KMS-11 (cell line): ENCODE measurements around the gene UNK.
"Not testable (repeated sequence)": the region's sequence is repeated elsewhere in the genome, so short reads cannot be mapped to it uniquely, and the experiment has no call there.

Experiments
- H2AFZ ChIP-seq: fragments of 200-600 bp; sonication (generic); 2 replicates; pipeline ENCODE4 v1.6.1; 2016; ENCODE audit warnings: antibody characterized with exemption, mixed run types, low read depth
- H3K27ac ChIP-seq: fragments of 200-600 bp; sonication (generic); 2 replicates; pipeline ENCODE4 v1.6.1; 2016; ENCODE audit warnings: mild to moderate bottlenecking, mixed run types
- H3K27me3 ChIP-seq: fragments of 200-600 bp; sonication (generic); 2 replicates; pipeline ENCODE4 v1.6.1; 2017; ENCODE audit warnings: mild to moderate bottlenecking, low read depth, mixed run types, moderate library complexity; ENCODE audit not compliant: insufficient read depth
- H3K36me3 ChIP-seq: fragments of 200-600 bp; sonication (generic); 2 replicates; pipeline ENCODE4 v1.6.1; 2017; ENCODE audit warnings: mild to moderate bottlenecking, mixed run types; ENCODE audit not compliant: insufficient read depth
- H3K4me1 ChIP-seq: fragments of 200-600 bp; sonication (generic); 2 replicates; pipeline ENCODE4 v1.6.1; 2016; ENCODE audit warnings: mild to moderate bottlenecking, low read depth, mixed run types; ENCODE audit not compliant: poor library complexity, severe bottlenecking
- H3K4me2 ChIP-seq: fragments of 200-600 bp; sonication (generic); 2 replicates; pipeline ENCODE4 v1.7.0; 2016; ENCODE audit warnings: mild to moderate bottlenecking, mixed run types
- H3K4me3 ChIP-seq: fragments of 200-600 bp; sonication (generic); IDR thresholded peaks from 2 replicates; pipeline ENCODE4 v1.6.1; 2017; ENCODE audit warnings: low read depth, low read length, mixed read lengths; ENCODE audit not compliant: insufficient read depth
- H3K79me2 ChIP-seq: fragments of 200-600 bp; sonication (generic); 2 replicates; pipeline ENCODE4 v1.6.1; 2016; ENCODE audit warnings: low read depth, mixed run types; ENCODE audit not compliant: insufficient read depth
- H3K9ac ChIP-seq: fragments of 200-600 bp; sonication (generic); 2 replicates; pipeline ENCODE4 v1.6.1; 2016; ENCODE audit warnings: mild to moderate bottlenecking, mixed run types
- H4K20me1 ChIP-seq: fragments of 200-600 bp; sonication (generic); 2 replicates; pipeline ENCODE4 v1.6.1; 2016; ENCODE audit warnings: mild to moderate bottlenecking, mixed run types; ENCODE audit not compliant: insufficient read depth
- TF ChIP-seq, protein P1 (sequence below): fragments of 200-600 bp; sonication (generic); conservative IDR thresholded peaks from 2 replicates; pipeline ENCODE4 v1.6.1; 2017; ENCODE audit warnings: low read depth, mild to moderate bottlenecking, antibody characterized with exemption, low read length, moderate library complexity, mixed read lengths

UNK gene

DNA sequence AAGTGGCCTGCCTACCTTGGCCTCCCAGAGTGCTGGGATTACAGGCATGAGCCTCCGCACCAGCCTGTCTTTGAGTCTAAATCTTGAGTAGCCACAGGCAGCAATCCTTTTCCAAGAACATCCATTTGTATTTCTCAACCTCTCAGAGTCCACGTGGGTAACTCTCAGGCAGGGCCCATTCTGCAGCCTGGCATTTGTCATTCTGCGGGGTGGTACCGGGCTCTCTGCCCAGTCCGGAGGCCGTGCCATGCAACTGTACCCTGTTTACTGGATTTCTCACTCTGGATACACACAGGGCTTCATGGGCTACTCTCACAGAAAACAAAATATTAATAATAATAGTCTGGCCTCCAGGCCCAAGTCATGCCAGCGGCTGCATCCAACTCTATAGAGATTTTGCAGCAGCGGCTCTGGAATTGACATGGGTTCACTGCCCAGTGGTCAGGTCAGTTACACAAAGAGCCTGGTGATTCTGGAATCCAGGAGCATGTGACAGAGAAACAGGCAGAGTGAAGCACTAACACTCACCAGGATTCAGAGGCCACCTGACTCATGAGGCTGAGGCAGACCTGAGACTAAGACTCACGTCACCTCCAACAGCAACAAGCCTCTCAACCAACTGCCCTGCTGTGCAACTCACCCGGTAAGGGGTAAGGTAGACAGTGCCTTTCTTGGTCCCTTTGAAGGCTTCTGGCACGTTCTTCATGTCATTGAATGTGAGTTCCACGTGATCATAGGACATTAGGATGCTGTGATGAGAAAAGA lies 66.5 kb downstream of the UNK start:
- TF ChIP-seq, protein P1, sequence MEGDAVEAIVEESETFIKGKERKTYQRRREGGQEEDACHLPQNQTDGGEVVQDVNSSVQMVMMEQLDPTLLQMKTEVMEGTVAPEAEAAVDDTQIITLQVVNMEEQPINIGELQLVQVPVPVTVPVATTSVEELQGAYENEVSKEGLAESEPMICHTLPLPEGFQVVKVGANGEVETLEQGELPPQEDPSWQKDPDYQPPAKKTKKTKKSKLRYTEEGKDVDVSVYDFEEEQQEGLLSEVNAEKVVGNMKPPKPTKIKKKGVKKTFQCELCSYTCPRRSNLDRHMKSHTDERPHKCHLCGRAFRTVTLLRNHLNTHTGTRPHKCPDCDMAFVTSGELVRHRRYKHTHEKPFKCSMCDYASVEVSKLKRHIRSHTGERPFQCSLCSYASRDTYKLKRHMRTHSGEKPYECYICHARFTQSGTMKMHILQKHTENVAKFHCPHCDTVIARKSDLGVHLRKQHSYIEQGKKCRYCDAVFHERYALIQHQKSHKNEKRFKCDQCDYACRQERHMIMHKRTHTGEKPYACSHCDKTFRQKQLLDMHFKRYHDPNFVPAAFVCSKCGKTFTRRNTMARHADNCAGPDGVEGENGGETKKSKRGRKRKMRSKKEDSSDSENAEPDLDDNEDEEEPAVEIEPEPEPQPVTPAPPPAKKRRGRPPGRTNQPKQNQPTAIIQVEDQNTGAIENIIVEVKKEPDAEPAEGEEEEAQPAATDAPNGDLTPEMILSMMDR, result no peak
- Histone ChIP-seq H4K20me1 (no peaks in the 10 kb centered on the region), H3K79me2 (peaks cover 7% of the 10 kb centered on the region; the same call in 1 of the 2 replicates), H3K4me1 (peaks cover 7% of the 10 kb centered on the region), H3K4me3 (no peak overlapping the region), H3K27ac (no peak overlapping the region), H3K9ac (no peak overlapping the region), H2AFZ (no peak overlapping the region), H3K4me2 (no peak overlapping the region), H3K27me3 (no peaks in the 10 kb centered on the region), H3K36me3 (no peaks in the 10 kb centered on the region)

DNA sequence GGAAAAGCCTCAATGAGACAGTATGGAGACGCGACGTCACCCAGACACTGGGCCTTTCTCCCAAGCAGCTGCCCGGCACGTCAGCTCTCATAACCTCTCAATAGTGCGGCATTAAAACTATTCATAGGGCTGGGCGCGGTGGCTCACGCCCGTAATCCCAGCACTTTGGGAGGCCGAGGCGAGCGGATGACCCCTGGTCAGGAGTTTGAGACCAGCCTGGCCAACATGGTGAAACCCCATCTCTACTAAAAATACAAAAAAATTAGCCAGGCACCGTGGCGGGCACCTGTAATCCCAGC lies 67.0 kb downstream of the UNK start:
- not testable (repeated sequence) for H3K27me3 ChIP-seq, H3K4me3 ChIP-seq, H3K4me1 ChIP-seq, H3K36me3 ChIP-seq, H2AFZ ChIP-seq, H3K9ac ChIP-seq, H4K20me1 ChIP-seq, H3K79me2 ChIP-seq, H3K27ac ChIP-seq, H3K4me2 ChIP-seq

DNA sequence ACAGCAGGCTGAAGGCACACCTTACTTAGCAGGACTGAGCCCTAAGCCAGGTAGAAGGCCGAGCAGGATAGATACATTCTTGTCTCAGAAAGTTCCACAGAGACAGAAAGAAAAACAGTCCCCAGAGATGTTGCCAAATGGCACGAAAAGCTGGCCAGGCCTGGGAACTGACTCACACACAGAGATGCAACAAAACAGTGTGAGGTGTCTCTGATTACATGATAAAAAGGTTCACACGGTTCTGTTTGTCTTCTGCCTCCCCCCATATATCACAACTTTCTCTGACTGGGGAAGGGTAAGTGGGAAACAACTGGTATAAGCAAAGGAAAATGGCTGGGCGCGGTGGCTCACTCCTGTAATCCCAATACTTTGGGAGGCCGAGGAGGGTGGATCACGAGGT lies 68.8 kb downstream of the UNK start:
- Histone ChIP-seq H3K4me3 (no peak overlapping the region), H3K79me2 (peaks cover 7% of the 10 kb centered on the region; the same call in 1 of the 2 replicates), H3K4me1 (peaks cover 12% of the 10 kb centered on the region), H3K27ac (no peak overlapping the region), H3K36me3 (no peaks in the 10 kb centered on the region), H2AFZ (no peak overlapping the region), H4K20me1 (no peaks in the 10 kb centered on the region), H3K27me3 (no peaks in the 10 kb centered on the region), H3K4me2 (no peak overlapping the region), H3K9ac (no peak overlapping the region)
- TF ChIP-seq, protein P1, result no peak

DNA sequence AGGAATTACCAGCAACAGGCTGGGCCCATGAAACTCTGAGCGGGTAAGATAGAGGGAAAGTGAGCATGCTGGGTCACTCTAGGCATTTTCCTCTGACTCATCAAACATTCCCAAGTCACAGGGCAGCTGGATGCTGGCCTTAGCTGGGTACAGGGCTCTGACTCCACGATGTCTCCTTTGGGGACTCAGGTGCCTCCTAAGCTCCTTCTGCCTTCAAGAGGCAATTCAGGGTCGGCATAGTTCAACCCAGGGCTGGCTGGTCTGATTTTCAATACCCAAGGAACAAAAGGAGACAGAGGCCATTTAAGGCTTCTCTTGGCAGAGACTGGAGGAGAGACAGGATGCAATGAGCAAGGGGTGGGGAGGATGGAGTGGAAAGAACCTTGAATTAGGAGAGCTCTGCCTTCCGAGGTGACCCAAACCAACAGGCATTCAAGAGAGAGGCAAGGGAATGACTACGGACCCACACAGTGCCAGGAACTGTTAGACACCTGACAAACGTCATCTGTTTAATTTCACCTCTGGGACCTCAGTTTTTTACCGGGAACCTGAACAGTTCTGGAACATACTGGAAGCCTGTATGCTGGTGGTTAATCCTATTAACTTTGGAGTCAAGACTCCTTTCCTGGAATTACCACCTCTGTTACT lies 69.6 kb downstream of the UNK start:
- Histone ChIP-seq H3K4me3 (no peak overlapping the region), H4K20me1 (no peaks in the 10 kb centered on the region), H3K36me3 (no peaks in the 10 kb centered on the region), H3K27me3 (no peaks in the 10 kb centered on the region), H3K4me2 (peak overlapping the region; percentile 85), H3K79me2 (peaks cover 7% of the 10 kb centered on the region; the same call in 1 of the 2 replicates), H2AFZ (no peak overlapping the region), H3K9ac (peak overlapping the region; percentile 79; the same call in 1 of the 2 replicates), H3K27ac (no peak overlapping the region), H3K4me1 (peaks cover 12% of the 10 kb centered on the region)
- TF ChIP-seq, protein P1, result no peak

DNA sequence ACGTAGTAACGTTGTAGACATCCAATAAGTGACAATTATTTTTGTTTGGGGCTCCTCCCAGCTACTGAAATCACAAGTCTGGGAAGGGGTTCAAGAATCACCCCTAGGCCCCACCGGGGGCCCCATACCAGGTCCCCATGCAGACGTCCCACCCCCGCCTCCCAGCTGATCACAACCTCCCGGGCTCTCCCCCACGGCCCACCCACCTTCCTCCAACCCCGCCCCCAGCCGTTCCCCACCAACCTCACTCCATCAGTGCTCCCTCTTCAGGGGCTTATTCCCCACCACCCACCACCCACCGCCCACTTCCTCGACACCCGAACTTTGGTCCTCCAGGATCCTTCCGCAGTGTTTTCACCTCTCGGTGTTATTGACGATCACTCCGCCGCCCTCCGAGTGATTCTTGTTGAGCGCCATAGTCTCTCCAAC lies 70.3 kb downstream of the UNK start:
- H3K79me2 ChIP-seq, result peaks cover 7% of the 10 kb centered on the region; the same call in 1 of the 2 replicates
- H3K4me2 ChIP-seq, result peak overlapping the region; percentile 85
- H3K4me3 ChIP-seq, result no peak overlapping the region
- H4K20me1 ChIP-seq, result no peaks in the 10 kb centered on the region
- peaks cover 12% of the 10 kb centered on the region for H3K4me1 ChIP-seq
- no peaks in the 10 kb centered on the region for H3K27me3 ChIP-seq
- peak overlapping the region; percentile 79; the same call in 1 of the 2 replicates for H3K9ac ChIP-seq
- peak overlapping the region; percentile 49; the same call in 1 of the 2 replicates for H2AFZ ChIP-seq
- no peaks in the 10 kb centered on the region for H3K36me3 ChIP-seq
- no peak overlapping the region for H3K27ac ChIP-seq
- TF ChIP-seq, protein P1, result no peak
